Fibroblast of the aortic adventitia (primary cell): ENCODE results near the gene USP22. TPM values are rescaled to one million over a fixed set of nuclear protein-coding genes. Genes with fewer than 3 reads are reported as not detected.

Experiments
- DNase-seq: peaks from one replicate; pipeline ENCODE4 v3.0.0-alpha.2; 2010; ENCODE audit warnings: low read depth
- H3K4me3 ChIP-seq: 2 replicates; pipeline ENCODE4 v1.5.1; 2011; ENCODE audit warnings: low read depth, mild to moderate bottlenecking, control low read depth, low read length, moderate library complexity
- CTCF ChIP-seq: IDR thresholded peaks from 2 replicates; pipeline ENCODE4 v1.5.1; 2011; ENCODE audit warnings: mild to moderate bottlenecking, low read length, control low read depth, inconsistent platforms; ENCODE audit not compliant: insufficient read depth
- total RNA-seq: library from RNA; depleted of rRNA; stranded (reverse); fragments of >200 nt; gene quantifications from 2 replicates; pipeline ENCODE4 v1.2.3, GENCODE V29; 2012; ENCODE audit warnings: low replicate concordance

USP22 gene
- total RNA-seq, 1 donor: 214 TPM

GRCh38 chr17:21029515-21029914 lies 13.3 kb downstream of the USP22 start:
- DNase-seq: no peak
- TF ChIP-seq CTCF: no peak
- H3K4me3 ChIP-seq: no peak overlapping the region

- H3K4me3 ChIP-seq: no peak overlapping the region
- DNase-seq: peak; percentile 61
- TF ChIP-seq CTCF: no peak
Observed at GRCh38 chr17:21029036-21029435, 13.8 kb downstream of the USP22 start.

GRCh38 chr17:21028192-21028591 lies 14.6 kb downstream of the USP22 start:
- H3K4me3 ChIP-seq: no peak overlapping the region
- TF ChIP-seq CTCF: no peak

GRCh38 chr17:21027031-21027430 lies 15.8 kb downstream of the USP22 start:
- no peak overlapping the region for H3K4me3 ChIP-seq
- TF ChIP-seq CTCF: no peak
- no peak for DNase-seq

More at GRCh38 chr17:21028192-21028591, 14.6 kb downstream of the USP22 start:
- no peak for DNase-seq

GRCh38 chr17:21025451-21025850 lies 17.4 kb downstream of the USP22 start:
- no peak overlapping the region for H3K4me3 ChIP-seq
- no peak for TF ChIP-seq CTCF
- no peak for DNase-seq

- TF ChIP-seq CTCF: no peak
- no peak overlapping the region for H3K4me3 ChIP-seq
- DNase-seq: no peak
Observed at GRCh38 chr17:21024024-21024423, 18.8 kb downstream of the USP22 start.

- no peak overlapping the region for H3K4me3 ChIP-seq
- no peak for DNase-seq
- TF ChIP-seq CTCF: no peak
Observed at GRCh38 chr17:21021208-21021803, 21.5 kb downstream of the USP22 start.
